Chondrocyte (in vitro differentiated cells): ENCODE results near the gene BRPF1. TPM values are rescaled to one million over a fixed set of nuclear protein-coding genes. Genes with fewer than 3 reads are reported as not detected.
A peak's percentile ranks its signal among the peaks of the same experiment; 100 is the strongest.

Experiments used
- DNase-seq: peaks from one replicate; pipeline ENCODE4 v3.0.0; 2021; ENCODE audit warnings: mixed read lengths, low spot score
- H3K27ac Mint-ChIP-seq: one replicate; pipeline ENCODE4 v1.8.0; 2021; ENCODE audit warnings: mild to moderate bottlenecking, moderate library complexity, mixed read lengths; ENCODE audit not compliant: unreplicated experiment
- H3K27me3 Mint-ChIP-seq: 2 replicates; pipeline ENCODE4 v1.8.0; 2021; ENCODE audit warnings: low read depth, mixed read lengths
- H3K36me3 Mint-ChIP-seq: 2 replicates; pipeline ENCODE4 v1.8.0; 2021; ENCODE audit warnings: low read depth, mixed read lengths
- H3K4me1 Mint-ChIP-seq: 2 replicates; pipeline ENCODE4 v1.8.0; 2021; ENCODE audit warnings: low read depth, mild to moderate bottlenecking, mixed read lengths
- H3K4me3 Mint-ChIP-seq: one replicate; pipeline ENCODE4 v1.8.0; 2021; ENCODE audit warnings: mild to moderate bottlenecking, moderate library complexity, mixed read lengths; ENCODE audit not compliant: unreplicated experiment
- H3K9me3 Mint-ChIP-seq: 2 replicates; pipeline ENCODE4 v1.8.0; 2021; ENCODE audit warnings: low read depth, mixed read lengths
- total RNA-seq: library from RNA; stranded (reverse); gene quantifications from 3 replicates; pipeline ENCODE4 v1.2.1, GENCODE V29; 2021
- TF ChIP-seq, protein P1 (sequence below): fragments of 200-600 bp; sonication (generic); IDR thresholded peaks from 2 replicates; pipeline ENCODE4 v1.5.0; 2021; ENCODE audit warnings: antibody characterized with exemption, mild to moderate bottlenecking, moderate library complexity

Gene BRPF1
- total RNA-seq, 1 donor from 2014 or later, result 15.5 TPM

DNA sequence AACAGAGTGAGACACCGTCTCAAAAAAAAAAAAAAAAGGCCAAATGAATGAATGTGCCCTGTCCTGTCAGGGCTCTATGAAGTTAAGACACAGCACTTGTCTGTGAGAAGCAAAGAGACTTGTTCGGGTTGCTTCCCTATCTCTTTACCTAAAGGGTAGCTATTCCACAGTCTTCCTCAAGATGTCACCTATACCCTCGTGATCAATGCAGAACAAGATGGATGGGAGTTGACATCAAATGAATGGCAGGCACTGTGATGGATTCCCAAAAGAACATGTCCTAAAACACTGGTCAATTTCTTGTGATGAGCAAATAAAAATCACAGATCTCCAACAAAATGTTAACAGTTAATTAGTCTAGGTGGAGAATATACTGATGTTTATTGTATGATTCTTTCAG lies 51.2 kb downstream of the BRPF1 start:
- Mint-ChIP-seq H3K9me3 (no peaks in the 10 kb centered on the region), H3K4me3 (no peak overlapping the region), H3K27ac (no peak overlapping the region), H3K27me3 (no peaks in the 10 kb centered on the region), H3K36me3 (peaks cover 23% of the 10 kb centered on the region), H3K4me1 (peaks cover 30% of the 10 kb centered on the region)
- no peak for DNase-seq
- TF ChIP-seq, protein P1, sequence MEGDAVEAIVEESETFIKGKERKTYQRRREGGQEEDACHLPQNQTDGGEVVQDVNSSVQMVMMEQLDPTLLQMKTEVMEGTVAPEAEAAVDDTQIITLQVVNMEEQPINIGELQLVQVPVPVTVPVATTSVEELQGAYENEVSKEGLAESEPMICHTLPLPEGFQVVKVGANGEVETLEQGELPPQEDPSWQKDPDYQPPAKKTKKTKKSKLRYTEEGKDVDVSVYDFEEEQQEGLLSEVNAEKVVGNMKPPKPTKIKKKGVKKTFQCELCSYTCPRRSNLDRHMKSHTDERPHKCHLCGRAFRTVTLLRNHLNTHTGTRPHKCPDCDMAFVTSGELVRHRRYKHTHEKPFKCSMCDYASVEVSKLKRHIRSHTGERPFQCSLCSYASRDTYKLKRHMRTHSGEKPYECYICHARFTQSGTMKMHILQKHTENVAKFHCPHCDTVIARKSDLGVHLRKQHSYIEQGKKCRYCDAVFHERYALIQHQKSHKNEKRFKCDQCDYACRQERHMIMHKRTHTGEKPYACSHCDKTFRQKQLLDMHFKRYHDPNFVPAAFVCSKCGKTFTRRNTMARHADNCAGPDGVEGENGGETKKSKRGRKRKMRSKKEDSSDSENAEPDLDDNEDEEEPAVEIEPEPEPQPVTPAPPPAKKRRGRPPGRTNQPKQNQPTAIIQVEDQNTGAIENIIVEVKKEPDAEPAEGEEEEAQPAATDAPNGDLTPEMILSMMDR, result peak; percentile 38

DNA sequence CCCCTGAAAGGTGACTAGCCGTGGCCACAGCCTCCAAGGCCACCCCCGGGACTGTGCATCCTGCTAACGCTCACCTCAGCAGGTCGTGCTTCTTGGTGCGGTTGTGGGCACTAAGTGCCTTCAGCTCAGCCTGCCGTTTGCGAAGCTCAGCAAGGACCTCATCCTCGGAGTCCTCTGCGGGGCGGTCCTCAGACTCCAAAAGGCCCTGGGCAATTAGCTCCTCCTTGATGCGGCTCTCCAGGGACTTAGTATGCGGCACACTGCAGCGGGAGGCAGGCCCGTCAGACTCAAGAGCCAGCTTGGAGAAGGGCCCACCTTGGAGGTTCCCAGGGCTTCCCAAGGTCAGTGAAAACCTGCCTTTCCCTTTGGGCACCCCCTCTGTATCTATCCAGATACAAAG lies 52.4 kb downstream of the BRPF1 start:
- Mint-ChIP-seq H3K36me3 (peaks cover 24% of the 10 kb centered on the region), H3K4me3 (no peak overlapping the region), H3K9me3 (no peaks in the 10 kb centered on the region), H3K27ac (no peak overlapping the region), H3K4me1 (peaks cover 20% of the 10 kb centered on the region), H3K27me3 (no peaks in the 10 kb centered on the region)
- TF ChIP-seq, protein P1, result no peak
- DNase-seq, result no peak

DNA sequence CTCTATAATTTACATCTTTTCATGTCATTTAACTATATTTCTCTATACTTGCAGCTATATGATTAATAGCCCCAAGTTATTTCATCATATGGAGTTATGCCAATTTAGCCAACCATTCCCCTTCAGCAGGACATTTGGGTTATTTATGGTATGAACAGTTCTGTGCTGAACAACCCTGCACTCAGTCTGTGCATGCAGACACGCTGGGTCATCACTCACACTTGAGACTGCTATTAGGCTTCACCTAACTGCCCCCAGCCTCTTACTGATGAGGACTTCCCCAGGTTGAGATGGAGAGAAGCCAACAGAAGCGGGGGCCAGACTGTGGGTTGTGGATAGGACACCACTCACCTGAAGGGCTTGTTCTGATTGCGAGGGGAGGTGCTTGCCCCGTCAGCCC lies 53.4 kb downstream of the BRPF1 start:
- TF ChIP-seq, protein P1, result no peak
- peak overlapping the region; percentile 90 for H3K27ac Mint-ChIP-seq
- H3K4me3 Mint-ChIP-seq, result peak overlapping the region; percentile 1
- DNase-seq, result no peak
- H3K27me3 Mint-ChIP-seq, result no peaks in the 10 kb centered on the region
- peaks cover 18% of the 10 kb centered on the region for H3K4me1 Mint-ChIP-seq
- no peaks in the 10 kb centered on the region for H3K9me3 Mint-ChIP-seq
- H3K36me3 Mint-ChIP-seq, result peaks cover 29% of the 10 kb centered on the region

DNA sequence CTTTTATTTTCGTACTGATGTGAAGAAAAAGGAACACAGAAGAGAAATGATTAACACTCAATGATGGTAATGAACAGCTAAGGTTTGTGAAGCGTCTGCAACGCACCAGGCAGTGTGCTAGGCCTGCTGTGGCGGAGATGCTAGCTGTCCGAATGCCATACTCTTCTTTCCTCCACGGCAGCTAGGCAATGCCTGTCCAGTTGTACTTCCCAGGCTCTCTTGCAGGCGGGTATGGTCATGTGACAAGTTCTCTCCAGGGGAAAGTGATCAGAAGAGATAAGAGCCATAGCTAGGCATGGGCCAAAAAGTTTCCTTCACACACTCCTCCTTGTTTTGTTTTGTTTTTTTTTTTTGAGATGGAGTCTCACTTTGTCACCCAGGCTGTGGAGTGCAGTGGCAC lies 54.1 kb downstream of the BRPF1 start:
- no peaks in the 10 kb centered on the region for H3K27me3 Mint-ChIP-seq
- TF ChIP-seq, protein P1, result no peak
- peaks cover 21% of the 10 kb centered on the region for H3K4me1 Mint-ChIP-seq
- peak overlapping the region; percentile 90 for H3K27ac Mint-ChIP-seq
- no peak for DNase-seq
- peaks cover 30% of the 10 kb centered on the region for H3K36me3 Mint-ChIP-seq
- peak overlapping the region; percentile 1 for H3K4me3 Mint-ChIP-seq
- no peaks in the 10 kb centered on the region for H3K9me3 Mint-ChIP-seq

DNA sequence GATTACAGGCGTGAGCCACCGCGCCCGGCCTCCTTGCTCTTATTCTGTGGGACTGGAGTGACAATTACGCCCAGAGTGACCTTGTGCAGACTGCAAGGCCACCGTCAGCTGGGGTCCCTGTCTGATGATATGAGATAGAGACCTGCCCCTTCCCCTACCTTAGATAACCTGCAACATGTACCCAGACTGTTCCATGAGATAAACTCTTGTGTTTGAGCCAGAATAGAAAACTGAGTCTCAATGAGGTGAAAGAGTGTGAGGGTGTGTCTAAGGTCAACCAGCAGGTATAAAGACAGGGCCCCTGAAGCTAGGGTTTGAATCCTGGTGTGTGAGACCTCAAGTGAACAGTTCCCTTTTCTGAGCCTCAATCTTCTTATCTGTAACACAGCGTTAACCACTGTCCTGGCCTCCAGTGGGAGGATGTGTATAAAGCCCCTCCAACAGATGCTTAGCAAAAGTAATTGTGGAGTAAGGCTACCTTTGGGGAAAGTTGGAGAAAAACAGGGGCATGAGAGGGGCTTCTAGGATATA lies 54.7 kb downstream of the BRPF1 start:
- H3K36me3 Mint-ChIP-seq, result peaks cover 26% of the 10 kb centered on the region
- peaks cover 27% of the 10 kb centered on the region for H3K4me1 Mint-ChIP-seq
- TF ChIP-seq, protein P1, result no peak
- peak overlapping the region; percentile 24 for H3K27ac Mint-ChIP-seq
- no peaks in the 10 kb centered on the region for H3K27me3 Mint-ChIP-seq
- H3K9me3 Mint-ChIP-seq, result no peaks in the 10 kb centered on the region
- no peak for DNase-seq
- no peak overlapping the region for H3K4me3 Mint-ChIP-seq
